Measurements from ENCODE around the gene A3GALT2.
A peak's percentile ranks its signal among the peaks of the same experiment; 100 is the strongest.

The A3GALT2 gene

DNA sequence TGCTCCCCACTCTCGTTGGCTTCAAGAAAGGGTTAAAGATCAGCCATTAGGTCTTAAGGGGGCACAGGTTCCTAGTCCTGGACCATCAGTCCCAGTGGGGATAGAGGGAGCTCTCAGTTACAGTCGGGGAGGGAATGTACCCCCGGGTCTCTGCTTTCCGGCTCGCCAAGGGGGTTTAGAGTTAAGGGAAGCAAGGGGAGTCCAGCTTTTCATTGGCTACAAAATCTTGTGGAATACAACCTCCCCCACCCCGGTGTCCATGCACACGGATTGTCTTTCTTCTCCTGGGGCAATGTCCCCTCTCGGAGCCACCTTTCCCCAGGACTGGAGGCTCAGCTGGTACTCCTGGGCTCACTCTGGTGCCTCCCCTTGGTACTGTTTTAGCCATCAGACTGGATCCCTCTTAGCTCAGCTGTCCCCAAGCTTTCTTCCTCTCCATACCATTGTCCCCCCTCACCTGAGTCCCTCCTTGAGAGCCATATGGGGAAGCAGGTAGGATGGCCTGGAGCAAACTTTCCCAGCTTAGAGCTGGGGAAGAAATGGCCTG, at the start of gene A3GALT2:
Gene A3GALT2, minus strand, starts transcription at position 480 of the 547 bp plus-strand sequence. Its CDS starts 0 bp downstream, at position 480.
- DNase-seq (ENCODE audit: low read depth): no peak
- TF ChIP-seq, protein P1, sequence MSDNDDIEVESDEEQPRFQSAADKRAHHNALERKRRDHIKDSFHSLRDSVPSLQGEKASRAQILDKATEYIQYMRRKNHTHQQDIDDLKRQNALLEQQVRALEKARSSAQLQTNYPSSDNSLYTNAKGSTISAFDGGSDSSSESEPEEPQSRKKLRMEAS (IDR thresholded peaks at IDR 0.05; ENCODE audit: low read depth, low read length): no peak
- TF ChIP-seq MYC (IDR thresholded peaks at IDR 0.05; ENCODE audit: low read depth, low read length) (no peak), POLR2A (IDR thresholded peaks at IDR 0.05; ENCODE audit: extremely low read depth, insufficient read length) (no peak)
- TF ChIP-seq, protein P2, sequence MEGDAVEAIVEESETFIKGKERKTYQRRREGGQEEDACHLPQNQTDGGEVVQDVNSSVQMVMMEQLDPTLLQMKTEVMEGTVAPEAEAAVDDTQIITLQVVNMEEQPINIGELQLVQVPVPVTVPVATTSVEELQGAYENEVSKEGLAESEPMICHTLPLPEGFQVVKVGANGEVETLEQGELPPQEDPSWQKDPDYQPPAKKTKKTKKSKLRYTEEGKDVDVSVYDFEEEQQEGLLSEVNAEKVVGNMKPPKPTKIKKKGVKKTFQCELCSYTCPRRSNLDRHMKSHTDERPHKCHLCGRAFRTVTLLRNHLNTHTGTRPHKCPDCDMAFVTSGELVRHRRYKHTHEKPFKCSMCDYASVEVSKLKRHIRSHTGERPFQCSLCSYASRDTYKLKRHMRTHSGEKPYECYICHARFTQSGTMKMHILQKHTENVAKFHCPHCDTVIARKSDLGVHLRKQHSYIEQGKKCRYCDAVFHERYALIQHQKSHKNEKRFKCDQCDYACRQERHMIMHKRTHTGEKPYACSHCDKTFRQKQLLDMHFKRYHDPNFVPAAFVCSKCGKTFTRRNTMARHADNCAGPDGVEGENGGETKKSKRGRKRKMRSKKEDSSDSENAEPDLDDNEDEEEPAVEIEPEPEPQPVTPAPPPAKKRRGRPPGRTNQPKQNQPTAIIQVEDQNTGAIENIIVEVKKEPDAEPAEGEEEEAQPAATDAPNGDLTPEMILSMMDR (IDR thresholded peaks at IDR 0.05; ENCODE audit: low read depth, low read length): no peak
- no peak within 1 kb of the TSS for H3K4me3 ChIP-seq (ENCODE audit: low read depth, low read length)

DNA sequence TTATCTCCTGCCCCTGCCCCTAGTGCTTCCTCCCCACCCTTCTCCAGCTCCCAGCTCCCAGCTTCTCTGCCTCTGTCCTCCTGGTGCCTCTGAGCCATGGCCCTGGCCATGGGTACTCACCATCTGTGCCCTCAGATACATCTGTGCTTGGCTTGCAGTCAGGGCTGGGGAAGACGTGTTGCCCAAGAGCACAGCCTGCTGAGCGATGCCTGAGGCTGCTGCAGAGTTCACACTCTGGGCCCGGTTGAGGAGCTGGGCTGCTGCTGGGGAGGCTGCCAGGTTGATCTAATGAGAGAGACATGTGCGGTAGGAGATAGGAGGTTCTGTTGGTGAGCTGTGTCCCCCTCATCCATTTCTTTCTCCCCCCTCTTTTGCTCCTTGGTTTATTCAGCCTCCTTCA, 49.4 kb upstream of the A3GALT2 start:
- TF ChIP-seq MYC (IDR thresholded peaks at IDR 0.05; ENCODE audit: low read depth, low read length): no peak
- DNase-seq (ENCODE audit: low read depth): no peak
- no peak overlapping the region for H3K4me3 ChIP-seq (ENCODE audit: low read depth, low read length)

DNA sequence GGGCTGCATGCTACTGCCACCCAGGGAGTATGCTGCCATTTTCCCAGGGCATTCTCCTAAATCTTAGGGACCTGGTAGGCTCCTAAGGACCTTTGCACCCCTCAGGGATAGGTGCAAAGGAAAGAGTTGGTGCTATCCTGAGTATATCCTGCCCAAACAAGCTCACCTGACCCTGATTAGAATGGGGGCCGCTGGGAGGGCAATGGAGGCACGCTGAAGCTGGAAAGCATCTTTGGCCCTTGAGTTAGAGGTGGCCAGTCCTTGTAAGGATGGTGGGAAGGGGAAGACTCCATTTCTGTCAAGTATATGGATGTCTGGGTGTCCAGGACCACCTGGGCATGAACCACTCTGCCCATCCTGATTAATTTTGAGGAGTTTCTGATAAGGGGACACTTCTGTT, 48.9 kb upstream of the A3GALT2 start:
- TF ChIP-seq POLR2A (IDR thresholded peaks at IDR 0.05; ENCODE audit: extremely low read depth, insufficient read length) (no peak), MYC (IDR thresholded peaks at IDR 0.05; ENCODE audit: low read depth, low read length) (no peak)
- TF ChIP-seq, protein P2 (IDR thresholded peaks at IDR 0.05; ENCODE audit: low read depth, low read length): no peak
- TF ChIP-seq, protein P1 (IDR thresholded peaks at IDR 0.05; ENCODE audit: low read depth, low read length): no peak
- H3K4me3 ChIP-seq (ENCODE audit: low read depth, low read length): no peak overlapping the region
- DNase-seq (ENCODE audit: low read depth): no peak

DNA sequence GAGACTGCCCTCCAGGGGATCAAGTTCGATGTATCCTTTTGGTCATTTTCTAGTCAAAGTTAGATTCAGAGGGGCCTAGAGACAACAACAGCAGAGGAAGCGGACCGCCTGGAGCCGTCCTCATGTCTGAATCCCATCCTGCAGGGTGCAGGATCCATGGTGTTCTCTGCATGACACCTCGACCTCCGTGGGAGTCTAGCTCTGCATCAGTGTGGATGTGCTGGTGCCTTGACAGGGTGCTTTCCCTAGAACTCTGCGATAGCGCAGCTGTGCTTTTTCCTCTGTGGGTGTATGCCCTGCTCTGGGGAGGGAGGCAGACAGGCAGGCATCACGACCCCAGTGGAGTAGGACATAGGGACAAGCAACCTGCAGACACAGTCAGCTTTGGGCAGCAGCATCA, 48.2 kb upstream of the A3GALT2 start:
- no peak overlapping the region for H3K4me3 ChIP-seq (ENCODE audit: low read depth, low read length)
- TF ChIP-seq, protein P2 (IDR thresholded peaks at IDR 0.05; ENCODE audit: low read depth, low read length): no peak
- TF ChIP-seq, protein P1 (IDR thresholded peaks at IDR 0.05; ENCODE audit: low read depth, low read length): no peak
- TF ChIP-seq POLR2A (IDR thresholded peaks at IDR 0.05; ENCODE audit: extremely low read depth, insufficient read length): no peak
- no peak for TF ChIP-seq MYC (IDR thresholded peaks at IDR 0.05; ENCODE audit: low read depth, low read length)
- DNase-seq (ENCODE audit: low read depth): no peak

DNA sequence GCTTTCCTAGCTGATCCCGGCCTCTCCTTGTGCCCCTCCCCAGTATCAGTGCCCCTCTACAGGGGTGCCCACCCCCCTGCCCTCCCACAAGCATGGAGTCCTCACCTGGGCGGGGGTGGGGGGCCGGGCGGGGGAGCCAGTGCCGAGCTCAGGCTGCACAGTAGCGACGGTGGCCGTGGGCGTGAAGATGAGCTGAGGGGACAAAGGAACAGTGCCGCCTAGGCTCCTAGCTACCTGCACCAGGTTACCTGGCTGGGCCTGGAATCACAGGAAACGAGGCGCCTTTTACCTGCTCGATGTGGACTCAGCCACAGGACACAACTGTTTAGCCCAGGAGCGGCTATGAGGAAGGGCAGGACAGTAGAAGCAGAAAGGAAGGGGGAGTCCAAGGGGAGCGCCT, 47.5 kb upstream of the A3GALT2 start:
- TF ChIP-seq, protein P1 (IDR thresholded peaks at IDR 0.05; ENCODE audit: low read depth, low read length): no peak
- TF ChIP-seq MYC (IDR thresholded peaks at IDR 0.05; ENCODE audit: low read depth, low read length): no peak
- TF ChIP-seq POLR2A (IDR thresholded peaks at IDR 0.05; ENCODE audit: extremely low read depth, insufficient read length): no peak
- TF ChIP-seq, protein P2 (IDR thresholded peaks at IDR 0.05; ENCODE audit: low read depth, low read length): no peak
- DNase-seq (ENCODE audit: low read depth): no peak
- H3K4me3 ChIP-seq (ENCODE audit: low read depth, low read length): no peak overlapping the region

DNA sequence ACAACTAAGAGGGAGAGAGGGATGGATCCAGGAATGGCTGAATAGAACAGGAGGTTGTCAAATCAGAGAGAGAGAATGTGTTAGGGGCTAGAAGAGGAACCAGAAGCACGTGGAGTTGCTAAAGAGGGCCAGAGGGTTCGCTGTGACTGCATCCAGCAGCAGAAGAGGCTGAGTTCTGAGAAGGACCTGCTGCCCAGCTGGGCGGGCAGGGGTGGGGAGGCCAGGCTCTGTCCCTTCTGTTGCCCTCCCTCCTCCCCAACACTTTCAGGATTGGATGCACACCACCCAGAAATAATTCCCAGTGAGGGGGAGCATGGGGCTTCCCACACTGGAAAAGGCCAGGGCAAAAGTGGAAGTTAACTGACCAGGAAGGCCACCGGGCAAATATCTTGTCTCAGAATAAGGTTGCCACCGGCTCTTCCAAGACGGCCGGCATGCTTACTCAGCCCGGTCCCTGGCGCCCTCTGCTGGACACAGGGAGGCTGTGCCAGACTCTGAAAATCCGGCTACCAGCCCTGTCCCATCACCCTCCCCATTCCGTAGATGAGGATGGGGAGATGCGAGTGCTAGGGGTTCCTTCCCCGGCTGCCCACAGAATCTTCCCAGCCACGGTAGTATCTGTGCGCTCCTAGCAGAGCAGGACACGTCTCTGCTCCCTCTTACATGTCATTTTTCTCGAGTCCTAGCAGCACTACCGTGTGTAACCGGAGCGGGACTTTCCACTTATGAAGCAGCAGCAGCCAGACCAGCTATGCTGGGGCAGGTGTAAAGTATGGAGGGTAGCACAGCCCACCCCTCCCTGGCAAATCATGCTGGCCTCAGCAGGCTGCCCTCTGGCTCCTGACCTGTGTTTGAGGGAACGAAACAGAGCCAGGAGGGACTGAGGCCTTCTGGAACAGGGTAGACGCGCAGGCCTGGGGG, 46.8 kb upstream of the A3GALT2 start:
- DNase-seq (ENCODE audit: low read depth): peak; percentile 79
- H3K4me3 ChIP-seq (ENCODE audit: low read depth, low read length): no peak overlapping the region

More for the DNA sequence above, 46.8 kb upstream of the A3GALT2 start:
- TF ChIP-seq, protein P2 (IDR thresholded peaks at IDR 0.05; ENCODE audit: low read depth, low read length): peak; percentile 81
- TF ChIP-seq POLR2A (IDR thresholded peaks at IDR 0.05; ENCODE audit: extremely low read depth, insufficient read length): no peak
- TF ChIP-seq, protein P1 (IDR thresholded peaks at IDR 0.05; ENCODE audit: low read depth, low read length): peak; percentile 38
- peak; percentile 30; the same call in 1 of the 2 replicates for TF ChIP-seq MYC (IDR thresholded peaks at IDR 0.05; ENCODE audit: low read depth, low read length)

Measured in NB4 (cell line).